ENCODE results near the gene CDHR3. TPM values are rescaled to one million over a fixed set of nuclear protein-coding genes. Genes with fewer than 3 reads are reported as not detected.

CDHR3 gene
- total RNA-seq, 1 donor from 2014 or later, result 3.1 TPM

GRCh38 chr7:105990727-105991453 is 27.8 kb downstream of the CDHR3 start:
- Histone ChIP-seq H3K4me3 (ENCODE audit: insufficient read depth, low read depth, low read length) (no peak overlapping the region), H3K36me3 (ENCODE audit: insufficient read depth, low read length) (no peaks in the 10 kb centered on the region), H3K79me2 (ENCODE audit: insufficient read depth, low read length) (no peaks in the 10 kb centered on the region), H3K4me1 (ENCODE audit: insufficient read depth, low read length) (no peaks in the 10 kb centered on the region), H2AFZ (ENCODE audit: low read depth, low read length) (peak overlapping the region; percentile 21), H3K4me2 (ENCODE audit: low read length) (no peak overlapping the region), H3K9me3 (ENCODE audit: insufficient read depth, low read depth, low read length) (no peaks in the 10 kb centered on the region), H3K27me3 (ENCODE audit: insufficient read depth, low read length) (peaks cover 9% of the 10 kb centered on the region), H3K27ac (ENCODE audit: low read depth, low read length) (no peak overlapping the region), H4K20me1 (ENCODE audit: insufficient read depth, low read length) (no peaks in the 10 kb centered on the region), H3K9ac (ENCODE audit: low read length) (no peak overlapping the region)
- H3K9me3 Mint-ChIP-seq (ENCODE audit: unreplicated experiment), result no peaks in the 10 kb centered on the region
- no peak for FAIRE-seq
- no peak overlapping the region for H3K27ac Mint-ChIP-seq (ENCODE audit: unreplicated experiment)
- no peak for DNase-seq (ENCODE audit: low read depth)
- peaks cover 36% of the 10 kb centered on the region for H3K27me3 Mint-ChIP-seq (ENCODE audit: low read depth, unreplicated experiment)
- H3K36me3 Mint-ChIP-seq (ENCODE audit: low read depth, unreplicated experiment), result no peaks in the 10 kb centered on the region
- H3K4me3 Mint-ChIP-seq (ENCODE audit: unreplicated experiment), result no peak overlapping the region
- TF ChIP-seq CTCF (IDR thresholded peaks at IDR 0.05; ENCODE audit: insufficient read depth, low read depth, low read length) (no peak), EZH2 (IDR thresholded peaks at IDR 0.05; ENCODE audit: insufficient read depth, low read length) (no peak)
- peaks cover 6% of the 10 kb centered on the region for H3K4me1 Mint-ChIP-seq (ENCODE audit: low read depth, unreplicated experiment)

DNA sequence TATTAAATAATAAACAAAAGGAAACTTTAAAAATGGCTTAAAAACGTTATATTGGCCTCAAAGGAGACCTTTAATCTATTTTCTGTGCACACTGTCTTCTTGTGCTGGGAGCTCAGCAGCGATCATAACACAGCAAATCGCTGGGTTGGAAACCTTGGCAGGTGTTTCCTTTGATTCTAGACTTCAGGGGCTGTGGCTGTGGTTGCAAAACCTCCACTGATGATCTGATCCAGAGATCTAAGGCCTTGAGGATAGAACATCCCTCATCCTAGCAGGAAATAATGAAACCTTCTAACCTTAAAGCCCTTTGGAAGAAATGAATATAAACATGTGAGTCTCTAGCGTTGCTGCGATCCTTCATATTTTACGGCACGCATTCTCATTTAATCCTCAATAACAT is 29.8 kb downstream of the CDHR3 start:
- no peak for TF ChIP-seq CTCF (IDR thresholded peaks at IDR 0.05; ENCODE audit: insufficient read depth, low read depth, low read length)
- no peak for TF ChIP-seq EZH2 (IDR thresholded peaks at IDR 0.05; ENCODE audit: insufficient read depth, low read length)
- H3K36me3 Mint-ChIP-seq (ENCODE audit: low read depth, unreplicated experiment), result no peaks in the 10 kb centered on the region
- H3K36me3 ChIP-seq (ENCODE audit: insufficient read depth, low read length), result no peaks in the 10 kb centered on the region
- no peaks in the 10 kb centered on the region for H4K20me1 ChIP-seq (ENCODE audit: insufficient read depth, low read length)
- H3K4me1 Mint-ChIP-seq (ENCODE audit: low read depth, unreplicated experiment), result peaks cover 6% of the 10 kb centered on the region
- H3K9ac ChIP-seq (ENCODE audit: low read length), result no peak overlapping the region
- no peak overlapping the region for H3K27ac Mint-ChIP-seq (ENCODE audit: unreplicated experiment)
- peaks cover 7% of the 10 kb centered on the region for H3K27me3 ChIP-seq (ENCODE audit: insufficient read depth, low read length)
- H3K4me3 ChIP-seq (ENCODE audit: insufficient read depth, low read depth, low read length), result no peak overlapping the region
- H3K79me2 ChIP-seq (ENCODE audit: insufficient read depth, low read length), result no peaks in the 10 kb centered on the region
- DNase-seq (ENCODE audit: low read depth), result no peak
- no peaks in the 10 kb centered on the region for H3K9me3 ChIP-seq (ENCODE audit: insufficient read depth, low read depth, low read length)
- H2AFZ ChIP-seq (ENCODE audit: low read depth, low read length), result no peak overlapping the region
- H3K4me3 Mint-ChIP-seq (ENCODE audit: unreplicated experiment), result no peak overlapping the region
- no peaks in the 10 kb centered on the region for H3K4me1 ChIP-seq (ENCODE audit: insufficient read depth, low read length)
- no peaks in the 10 kb centered on the region for H3K9me3 Mint-ChIP-seq (ENCODE audit: unreplicated experiment)
- H3K4me2 ChIP-seq (ENCODE audit: low read length), result no peak overlapping the region
- peaks cover 48% of the 10 kb centered on the region for H3K27me3 Mint-ChIP-seq (ENCODE audit: low read depth, unreplicated experiment)
- FAIRE-seq, result no peak
- H3K27ac ChIP-seq (ENCODE audit: low read depth, low read length), result no peak overlapping the region
